RWPE2 (cell line): ENCODE data around the gene RFLNA.
"Not testable (repeated sequence)": the region's sequence is repeated elsewhere in the genome, so short reads cannot be mapped to it uniquely, and the experiment has no call there.

Experiments
- ATAC-seq: fragments of 200-7000 bp; cut with Tn5 transposase; 3 replicates; pipeline ENCODE4 v1.9.1; 2021; ENCODE audit warnings: low read depth
- DNase-seq: peaks from one replicate; pipeline ENCODE4 v3.0.0-alpha.2; 2020; ENCODE audit warnings: low spot score
- H3K27ac ChIP-seq: fragments of 450-650 bp; 2 replicates; pipeline ENCODE4 v1.5.1; 2017; ENCODE audit warnings: mild to moderate bottlenecking; ENCODE audit not compliant: poor library complexity, severe bottlenecking
- H3K27me3 ChIP-seq: fragments of 250-450 bp; sonication (Bioruptor Pico); 2 replicates; pipeline ENCODE4 v1.5.1; 2021; ENCODE audit warnings: mild to moderate bottlenecking, moderate library complexity; ENCODE audit not compliant: insufficient read depth, poor library complexity, severe bottlenecking
- H3K36me3 ChIP-seq: fragments of 250-450 bp; sonication (Bioruptor Pico); 2 replicates; pipeline ENCODE4 v1.5.1; 2020; ENCODE audit warnings: low read depth, mild to moderate bottlenecking, moderate library complexity
- H3K4me1 ChIP-seq: fragments of 250-450 bp; sonication (Bioruptor Pico); 2 replicates; pipeline ENCODE4 v1.5.1; 2021; ENCODE audit warnings: mild to moderate bottlenecking, moderate library complexity; ENCODE audit not compliant: insufficient read depth, poor library complexity, severe bottlenecking
- H3K4me3 ChIP-seq: fragments of 250-450 bp; sonication (Bioruptor Pico); 2 replicates; pipeline ENCODE4 v1.5.1; 2021; ENCODE audit warnings: mild to moderate bottlenecking, moderate library complexity; ENCODE audit not compliant: severe bottlenecking
- H3K9me3 ChIP-seq: fragments of 250-450 bp; sonication (Bioruptor Pico); 2 replicates; pipeline ENCODE4 v1.5.1; 2021; ENCODE audit warnings: mild to moderate bottlenecking, moderate library complexity; ENCODE audit not compliant: severe bottlenecking
- CTCF ChIP-seq: fragments of 450-650 bp; IDR thresholded peaks from one replicate; pipeline ENCODE4 v1.5.1; 2017; ENCODE audit warnings: mild to moderate bottlenecking, moderate library complexity; ENCODE audit not compliant: poor library complexity, severe bottlenecking

Gene RFLNA

GRCh38 chr12:124321556-124322270 is 26.8 kb downstream of the RFLNA start:
- peak; percentile 26 for ATAC-seq
- Histone ChIP-seq H3K4me1 (no peaks in the 10 kb centered on the region), H3K9me3 (peaks cover 4% of the 10 kb centered on the region), H3K4me3 (no peak overlapping the region), H3K36me3 (peaks cover 26% of the 10 kb centered on the region), H3K27me3 (no peaks in the 10 kb centered on the region), H3K27ac (no peak overlapping the region)
- DNase-seq = no peak
- no peak for TF ChIP-seq CTCF

DNA sequence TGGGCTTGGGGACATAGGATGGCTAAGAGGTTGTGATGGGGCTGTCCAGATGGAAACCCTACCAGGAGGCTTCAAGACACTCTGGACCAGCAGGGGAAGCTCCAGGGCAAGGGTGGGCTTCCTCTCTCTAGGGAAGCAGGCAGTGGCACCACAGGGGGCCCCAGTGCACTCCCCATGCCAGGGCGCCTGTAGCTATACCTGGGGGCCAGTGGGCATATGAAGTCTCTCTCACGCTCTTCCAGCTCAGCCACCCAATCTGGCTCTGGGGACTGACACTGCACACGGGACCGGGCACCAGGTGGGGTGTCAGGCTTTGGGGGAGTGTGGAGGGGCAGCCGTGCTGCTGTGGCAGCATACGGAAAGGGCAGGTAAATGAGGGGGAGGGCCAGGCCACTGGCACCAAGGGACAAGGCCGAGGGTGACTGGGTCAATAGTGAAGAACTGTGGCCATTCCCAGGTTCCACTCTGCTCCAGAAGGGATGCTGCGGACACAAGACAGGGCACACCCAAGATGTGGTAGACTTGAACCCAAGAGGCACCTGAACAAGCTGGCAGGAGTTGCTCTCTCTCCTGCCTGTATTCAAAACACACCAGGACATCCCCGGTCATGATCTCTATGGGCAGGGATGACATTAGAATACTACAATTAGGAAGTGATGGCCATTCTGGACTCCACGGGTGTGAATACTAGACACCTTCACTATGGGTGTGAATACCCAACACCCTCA is 27.5 kb downstream of the RFLNA start:
- no peak for DNase-seq
- no peaks in the 10 kb centered on the region for H3K27me3 ChIP-seq
- H3K4me3 ChIP-seq = no peak overlapping the region
- TF ChIP-seq CTCF = no peak
- peak; percentile 6 for ATAC-seq
- peaks cover 31% of the 10 kb centered on the region for H3K36me3 ChIP-seq
- H3K27ac ChIP-seq = no peak overlapping the region
- H3K9me3 ChIP-seq = peaks cover 4% of the 10 kb centered on the region
- H3K4me1 ChIP-seq = no peaks in the 10 kb centered on the region

GRCh38 chr12:124322999-124323328 is 28.1 kb downstream of the RFLNA start:
- not testable (repeated sequence) for H3K4me1 ChIP-seq, H3K9me3 ChIP-seq, DNase-seq, ATAC-seq, H3K27ac ChIP-seq, H3K27me3 ChIP-seq, H3K4me3 ChIP-seq
- peaks cover 33% of the 10 kb centered on the region for H3K36me3 ChIP-seq

GRCh38 chr12:124323771-124324530 is 29.1 kb downstream of the RFLNA start:
- no peak for TF ChIP-seq CTCF
- DNase-seq (no peak), ATAC-seq (no peak)
- Histone ChIP-seq H3K4me3 (no peak overlapping the region), H3K4me1 (no peaks in the 10 kb centered on the region), H3K27ac (no peak overlapping the region), H3K36me3 (peaks cover 43% of the 10 kb centered on the region), H3K9me3 (peaks cover 4% of the 10 kb centered on the region), H3K27me3 (no peaks in the 10 kb centered on the region)

DNA sequence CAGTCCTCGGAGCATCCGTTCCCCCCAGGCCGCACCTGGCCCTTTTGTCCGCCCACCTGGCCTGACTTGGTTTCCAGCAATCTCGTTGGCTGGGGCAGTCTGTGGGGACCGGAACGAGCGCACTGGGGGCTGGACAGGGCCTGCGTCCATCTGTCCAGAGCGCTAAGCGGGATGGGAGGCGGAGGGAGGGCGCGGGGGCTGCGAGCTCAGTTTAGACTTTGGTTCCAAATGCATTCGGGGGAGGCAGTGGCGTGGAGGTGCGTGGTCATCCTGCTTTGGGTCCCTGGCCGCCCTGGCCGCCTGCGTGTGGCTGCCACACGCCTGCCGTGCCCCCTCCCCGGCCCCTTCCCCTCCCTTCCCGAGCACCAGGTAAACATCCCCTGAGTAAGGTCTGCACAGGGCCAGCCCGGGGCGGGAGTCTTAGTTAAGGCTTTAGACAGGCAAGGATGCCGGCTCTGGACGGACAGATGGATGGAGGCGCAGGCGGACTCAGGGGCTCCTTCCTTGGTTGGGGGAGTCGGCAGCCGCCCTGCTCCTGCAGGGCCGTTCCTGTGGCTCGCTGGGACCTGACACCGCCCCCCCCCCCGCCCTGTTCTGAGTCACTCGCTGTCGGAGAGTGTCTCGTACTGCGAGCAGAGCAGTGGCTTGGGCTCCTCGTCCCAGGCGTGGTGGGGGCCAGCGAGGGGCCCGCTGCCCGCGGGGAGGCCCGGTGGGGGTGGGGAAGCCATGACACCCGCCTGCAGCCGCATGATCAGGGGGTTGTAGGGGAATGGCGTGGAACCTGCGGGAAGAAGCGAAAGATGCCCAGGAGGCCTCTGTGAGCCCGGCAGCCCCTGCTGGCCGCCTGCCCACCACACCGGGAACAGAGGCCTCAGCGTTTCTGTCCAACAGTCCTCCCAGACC is 30.2 kb downstream of the RFLNA start:
- Histone ChIP-seq H3K4me3 (no peak overlapping the region), H3K9me3 (peaks cover 4% of the 10 kb centered on the region)
- no peak for ATAC-seq

More for the DNA sequence above, 30.2 kb downstream of the RFLNA start:
- Histone ChIP-seq H3K27ac (no peak overlapping the region), H3K4me1 (no peaks in the 10 kb centered on the region), H3K36me3 (peaks cover 54% of the 10 kb centered on the region), H3K27me3 (no peaks in the 10 kb centered on the region)
- no peak for DNase-seq
- TF ChIP-seq CTCF = no peak
